Tibial artery (tissue), 4 donors: ENCODE measurements around the gene DYSF.

ENCODE experiments used
- DNase-seq, 2 donors: peaks; one replicate each; pipeline ENCODE4 v3.0.0-alpha.2; 2019
- H3K27ac ChIP-seq, 2 donors: fragments of 200-600 bp; sonication (generic) in 1 of 2; 1 replicate in 1 of 2; 2 replicates in 1 of 2; pipeline ENCODE4 v1.5.1; 2018 to 2019; ENCODE audit warnings: mild to moderate bottlenecking in 1 of 2
- H3K27me3 ChIP-seq, 2 donors: fragments of 200-600 bp; sonication (generic) in 1 of 2; one replicate each; pipeline versions ENCODE4 v1.5.1 to v1.6.0; 2016 to 2019
- H3K36me3 ChIP-seq, 3 donors: fragments of 200-600 bp; sonication (generic) in 2 of 3; one replicate each; pipeline ENCODE4 v1.5.1; 2016 to 2019; ENCODE audit warnings: mild to moderate bottlenecking in 2 of 3
- H3K4me1 ChIP-seq, 4 donors: fragments of 200-600 bp; sonication (generic) in 2 of 4; 1 replicate in 3 of 4; 2 replicates in 1 of 4; pipeline ENCODE4 v1.5.1; 2016 to 2019
- H3K4me3 ChIP-seq, 2 donors: fragments of 200-600 bp; sonication (generic) in 1 of 2; 1 replicate in 1 of 2; 2 replicates in 1 of 2; pipeline ENCODE4 v1.5.1; 2018 to 2019; ENCODE audit warnings: mild to moderate bottlenecking in 2 of 2
- H3K9me3 ChIP-seq, 3 donors: fragments of 200-600 bp; sonication (generic) in 1 of 3; one replicate each; pipeline ENCODE4 v1.5.1; 2016 to 2019
- CTCF ChIP-seq, 2 experiments: fragments of 200-600 bp in 1 of 2; fragments of 450-650 bp in 1 of 2; IDR thresholded peaks; one replicate each; pipeline ENCODE4 v1.5.1; 2017 to 2019; ENCODE audit warnings: antibody characterized with exemption in 2 of 2, mild to moderate bottlenecking in 1 of 2, moderate library complexity in 1 of 2
- intact Hi-C: fragments of 100-400 bp; cut with DNase I; formaldehyde crosslinking; loops from one replicate; pipeline ENCODE4 v1.15.0; 2023; ENCODE audit warnings: low total_unique reads

DYSF gene

DNA sequence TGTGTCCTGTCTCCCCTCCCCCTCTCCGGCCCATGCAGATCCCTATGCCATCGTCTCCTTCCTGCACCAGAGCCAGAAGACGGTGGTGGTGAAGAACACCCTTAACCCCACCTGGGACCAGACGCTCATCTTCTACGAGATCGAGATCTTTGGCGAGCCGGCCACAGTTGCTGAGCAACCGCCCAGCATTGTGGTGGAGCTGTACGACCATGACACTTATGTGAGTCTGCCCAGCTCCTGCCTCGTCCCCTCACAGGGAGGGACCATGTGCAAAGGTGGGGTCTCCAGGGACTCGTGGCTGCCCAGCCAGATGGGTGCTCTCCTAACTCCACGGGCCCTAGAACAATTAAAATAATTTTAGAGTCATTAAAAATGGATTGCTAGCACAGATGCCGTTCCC lies 145.2 kb downstream of the DYSF start:
- intact Hi-C loops = no loop called here
- Histone ChIP-seq H3K4me1 (peaks cover 0 to 3% (median 0%) of the 10 kb centered on the region in 4 donors), H3K27ac (no peak overlapping the region), H3K36me3 (peaks cover 0 to 2% (median 0%) of the 10 kb centered on the region in 3 donors), H3K4me3 (no peak overlapping the region), H3K27me3 (no peaks in the 10 kb centered on the region), H3K9me3 (no peaks in the 10 kb centered on the region)
- no peak for TF ChIP-seq CTCF (IDR thresholded peaks at IDR 0.05)
- no peak for DNase-seq

DNA sequence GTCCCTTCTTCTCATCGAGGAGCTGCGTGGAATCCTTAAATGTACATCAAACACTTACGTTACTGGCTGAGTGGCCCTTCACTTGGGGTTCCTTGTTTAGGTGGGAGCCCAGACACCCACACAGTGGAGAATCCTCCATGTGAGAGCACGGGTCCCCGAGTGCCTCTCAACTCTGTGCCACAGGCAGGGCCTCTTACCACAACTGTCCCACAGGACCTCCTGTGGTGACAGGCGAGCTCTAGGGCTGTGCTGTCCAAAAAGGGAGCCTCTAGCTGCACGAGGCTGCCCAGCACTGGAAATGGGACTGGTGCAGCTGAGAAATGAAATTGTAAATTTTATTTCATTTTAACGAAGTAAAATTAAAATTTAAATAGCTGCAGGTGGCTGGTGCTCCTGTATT lies 145.7 kb downstream of the DYSF start:
- Histone ChIP-seq H3K27ac (no peak overlapping the region), H3K4me1 (peaks cover 0 to 7% (median 0%) of the 10 kb centered on the region in 4 donors), H3K36me3 (peaks cover 0 to 2% (median 0%) of the 10 kb centered on the region in 3 donors), H3K4me3 (no peak overlapping the region), H3K27me3 (no peaks in the 10 kb centered on the region), H3K9me3 (no peaks in the 10 kb centered on the region)
- no peak for TF ChIP-seq CTCF (IDR thresholded peaks at IDR 0.05)
- no peak for DNase-seq
- intact Hi-C loops = no loop called here

- no peak for DNase-seq
Observed at GRCh38 chr2:71599646-71600236, 146.4 kb downstream of the DYSF start.

DNA sequence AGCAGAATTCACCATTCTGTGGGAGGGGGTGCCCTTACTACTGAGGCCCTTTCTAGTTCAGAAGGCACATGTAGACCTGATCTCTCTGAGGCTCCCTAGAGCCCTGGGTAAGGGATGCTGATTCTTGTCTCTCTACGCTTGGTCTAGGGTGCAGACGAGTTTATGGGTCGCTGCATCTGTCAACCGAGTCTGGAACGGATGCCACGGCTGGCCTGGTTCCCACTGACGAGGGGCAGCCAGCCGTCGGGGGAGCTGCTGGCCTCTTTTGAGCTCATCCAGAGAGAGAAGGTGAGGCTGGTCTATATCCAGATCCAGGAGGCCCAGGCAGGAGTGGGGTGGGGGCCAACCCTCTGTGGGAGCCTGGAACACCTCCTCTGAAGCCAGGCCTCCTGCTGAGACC lies 147.2 kb downstream of the DYSF start:
- Histone ChIP-seq H3K27me3 (no peaks in the 10 kb centered on the region), H3K4me3 (no peak overlapping the region), H3K36me3 (peaks cover 0 to 2% (median 0%) of the 10 kb centered on the region in 3 donors), H3K9me3 (no peaks in the 10 kb centered on the region), H3K27ac (no peak overlapping the region), H3K4me1 (peaks cover 0 to 7% (median 0%) of the 10 kb centered on the region in 4 donors)
- DNase-seq = no peak
- no peak for TF ChIP-seq CTCF (IDR thresholded peaks at IDR 0.05)
- intact Hi-C loops = no loop called here

More at GRCh38 chr2:71599646-71600236, 146.4 kb downstream of the DYSF start:
- Histone ChIP-seq H3K27me3 (no peaks in the 10 kb centered on the region), H3K27ac (no peak overlapping the region), H3K4me1 (peaks cover 0 to 7% (median 0%) of the 10 kb centered on the region in 4 donors), H3K9me3 (no peaks in the 10 kb centered on the region), H3K4me3 (no peak overlapping the region), H3K36me3 (peaks cover 0 to 2% (median 0%) of the 10 kb centered on the region in 3 donors)
- no peak for TF ChIP-seq CTCF (IDR thresholded peaks at IDR 0.05)
- intact Hi-C loops = no loop called here

- Histone ChIP-seq H3K36me3 (peaks cover 0 to 2% (median 0%) of the 10 kb centered on the region in 3 donors), H3K9me3 (no peaks in the 10 kb centered on the region), H3K27me3 (no peaks in the 10 kb centered on the region), H3K4me1 (peaks cover 0 to 7% (median 0%) of the 10 kb centered on the region in 4 donors), H3K4me3 (no peak overlapping the region), H3K27ac (no peak overlapping the region)
- intact Hi-C loops = no loop called here
- no peak for TF ChIP-seq CTCF (IDR thresholded peaks at IDR 0.05)
- DNase-seq = peak in 1 of 2 donors; percentile 46
Observed at GRCh38 chr2:71601136-71602114, 148.1 kb downstream of the DYSF start.
